ENCODE data around the gene NCOA6. TPM values are rescaled to one million over a fixed set of nuclear protein-coding genes. Genes with fewer than 3 reads are reported as not detected.

NCOA6 gene
- total RNA-seq, 3 donors from 2014 or later (not counting 1 experiment from before 2014, with no cell fraction given) = 34.7 to 41.6 (median 37.0) TPM

GRCh38 chr20:34861386-34862084, 36.1 kb upstream of the NCOA6 start:
- 86% methylated on average over 4 of the region's 7 CpGs for WGBS (ENCODE audit: insufficient coverage)

GRCh38 chr20:34859826-34860545, 34.5 kb upstream of the NCOA6 start:
- ATAC-seq (no peak), DNase-seq (no peak)
- Mint-ChIP-seq H3K9me3 (no peaks in the 10 kb centered on the region), H3K36me3 (no peaks in the 10 kb centered on the region), H3K27me3 (ENCODE audit: low read depth in 2 of 2) (no peaks in the 10 kb centered on the region), H3K4me3 (no peak overlapping the region), H3K4me1 (no peaks in the 10 kb centered on the region), H3K27ac (no peak overlapping the region)
- Histone ChIP-seq H3K27me3 (ENCODE audit: control insufficient read depth, insufficient read depth, low read length) (no peaks in the 10 kb centered on the region), H3K9me3 (ENCODE audit: control insufficient read depth, insufficient read depth, low read length) (no peaks in the 10 kb centered on the region), H3K27ac (ENCODE audit: low read length) (no peak overlapping the region), H3K36me3 (ENCODE audit: control insufficient read depth, insufficient read depth, low read length) (no peaks in the 10 kb centered on the region), H3K4me1 (ENCODE audit: control insufficient read depth, insufficient read depth, low read length) (no peaks in the 10 kb centered on the region), H3K4me3 (ENCODE audit: low read length) (no peak overlapping the region)
- intact Hi-C loops (cut with micrococcal nuclease) = no loop called here
- no peak for TF ChIP-seq CTCF (IDR thresholded peaks at IDR 0.05)
- 93% methylated on average over 8 of the region's 9 CpGs for WGBS (ENCODE audit: insufficient coverage)

More at GRCh38 chr20:34861386-34862084, 36.1 kb upstream of the NCOA6 start:
- intact Hi-C loops (cut with micrococcal nuclease) = no loop called here
- no peaks in the 10 kb centered on the region for H3K4me1 ChIP-seq (ENCODE audit: control insufficient read depth, insufficient read depth, low read length)
- no peak for TF ChIP-seq CTCF (IDR thresholded peaks at IDR 0.05)
- H3K4me3 ChIP-seq (ENCODE audit: low read length) = no peak overlapping the region
- H3K36me3 Mint-ChIP-seq = no peaks in the 10 kb centered on the region
- H3K4me3 Mint-ChIP-seq = no peak overlapping the region
- no peak overlapping the region for H3K27ac Mint-ChIP-seq
- no peaks in the 10 kb centered on the region for H3K4me1 Mint-ChIP-seq
- DNase-seq (no peak), ATAC-seq (no peak)
- H3K27ac ChIP-seq (ENCODE audit: low read length) = no peak overlapping the region
- H3K9me3 ChIP-seq (ENCODE audit: control insufficient read depth, insufficient read depth, low read length) = no peaks in the 10 kb centered on the region
- H3K36me3 ChIP-seq (ENCODE audit: control insufficient read depth, insufficient read depth, low read length) = no peaks in the 10 kb centered on the region
- no peaks in the 10 kb centered on the region for H3K9me3 Mint-ChIP-seq
- no peaks in the 10 kb centered on the region for H3K27me3 ChIP-seq (ENCODE audit: control insufficient read depth, insufficient read depth, low read length)
- no peaks in the 10 kb centered on the region for H3K27me3 Mint-ChIP-seq (ENCODE audit: low read depth in 2 of 2)

GRCh38 chr20:34859367-34859766, 33.9 kb upstream of the NCOA6 start:
- 97% methylated on average over 26 of the region's 26 CpGs for WGBS (ENCODE audit: insufficient coverage)
- Mint-ChIP-seq H3K36me3 (no peaks in the 10 kb centered on the region), H3K27me3 (ENCODE audit: low read depth in 2 of 2) (no peaks in the 10 kb centered on the region), H3K4me3 (no peak overlapping the region), H3K27ac (no peak overlapping the region), H3K4me1 (no peaks in the 10 kb centered on the region), H3K9me3 (no peaks in the 10 kb centered on the region)
- TF ChIP-seq CTCF (IDR thresholded peaks at IDR 0.05) = no peak
- Histone ChIP-seq H3K4me3 (ENCODE audit: low read length) (no peak overlapping the region), H3K27me3 (ENCODE audit: control insufficient read depth, insufficient read depth, low read length) (no peaks in the 10 kb centered on the region), H3K4me1 (ENCODE audit: control insufficient read depth, insufficient read depth, low read length) (no peaks in the 10 kb centered on the region), H3K36me3 (ENCODE audit: control insufficient read depth, insufficient read depth, low read length) (no peaks in the 10 kb centered on the region), H3K27ac (ENCODE audit: low read length) (no peak overlapping the region), H3K9me3 (ENCODE audit: control insufficient read depth, insufficient read depth, low read length) (no peaks in the 10 kb centered on the region)
- no peak for ATAC-seq
- no peak for DNase-seq
- intact Hi-C loops (cut with micrococcal nuclease) = no loop called here
